ENCODE data around the gene ASAP2. TPM values are rescaled to one million over a fixed set of nuclear protein-coding genes. Genes with fewer than 3 reads are reported as not detected.
A peak's percentile ranks its signal among the peaks of the same experiment; 100 is the strongest.

Gene ASAP2
- total RNA-seq, 1 experiment from 2014 or later: 14.3 TPM

GRCh38 chr2:9325428-9325827, 118.8 kb downstream of the ASAP2 start:
- ATAC-seq: no peak
- H3K4me3 Mint-ChIP-seq: no peak overlapping the region
- H3K4me1 Mint-ChIP-seq: peaks cover 11% of the 10 kb centered on the region
- no peaks in the 10 kb centered on the region for H3K9me3 Mint-ChIP-seq
- POLR2A ChIA-PET: no interaction called here
- CTCF ChIA-PET: no interaction called here
- H3K36me3 Mint-ChIP-seq: peaks cover 13% of the 10 kb centered on the region
- TF ChIP-seq TEAD1 (CRISPR knock-in tag; IDR thresholded peaks at IDR 0.05): no peak
- no peak for TF ChIP-seq IRF2 (CRISPR knock-in tag; IDR thresholded peaks at IDR 0.05; ENCODE audit: borderline replicate concordance, low read depth)
- no peak for TF ChIP-seq ZNF532 (CRISPR knock-in tag; IDR thresholded peaks at IDR 0.05; ENCODE audit: borderline replicate concordance)
- no peak for TF ChIP-seq ZMAT4 (CRISPR knock-in tag; IDR thresholded peaks at IDR 0.05)
- no peak for TF ChIP-seq NR3C1 (CRISPR knock-in tag; conservative IDR thresholded peaks at IDR 0.05; ENCODE audit: low read depth)
- no peak overlapping the region; the same call in 1 of the 2 replicates for H3K27ac Mint-ChIP-seq
- DNase-seq (ENCODE audit: low spot score): no peak
- no peaks in the 10 kb centered on the region for H3K27me3 Mint-ChIP-seq (ENCODE audit: low read depth)

GRCh38 chr2:9326975-9327374, 120.4 kb downstream of the ASAP2 start:
- ATAC-seq (peak; percentile 32; the same call in 1 of the 2 replicates), DNase-seq (ENCODE audit: low spot score) (no peak)
- Mint-ChIP-seq H3K9me3 (no peaks in the 10 kb centered on the region), H3K36me3 (peaks cover 13% of the 10 kb centered on the region), H3K27ac (no peak overlapping the region), H3K4me3 (no peak overlapping the region), H3K4me1 (peaks cover 11% of the 10 kb centered on the region), H3K27me3 (ENCODE audit: low read depth) (no peaks in the 10 kb centered on the region)
- no peak for TF ChIP-seq CDX4 (CRISPR knock-in tag; IDR thresholded peaks at IDR 0.05; ENCODE audit: borderline replicate concordance)
- no peak for TF ChIP-seq HMGA2 (CRISPR knock-in tag; IDR thresholded peaks at IDR 0.05)
- CTCF ChIA-PET: interaction anchor here (0.6 to 1.9 kb wide), 3 partner anchors 44 to 657 kb away, joined by 3 to 8 read pairs (median 5); no protein-coding TSS in a partner anchor
- POLR2A ChIA-PET: interaction anchor here (0.6 kb wide), 1 partner anchor 184 kb away, joined by 3 read pairs; no protein-coding TSS in a partner anchor

- ChIA-PET CTCF (interaction anchor here (1.3 to 1.9 kb wide), 2 partner anchors 43 to 656 kb away, joined by 5 to 8 read pairs; no protein-coding TSS in a partner anchor), POLR2A (no interaction called here)
- TF ChIP-seq GABPB1 (CRISPR knock-in tag; IDR thresholded peaks at IDR 0.05) (peak; percentile 60; the same call in 1 of the 2 replicates), MYBL2 (CRISPR knock-in tag; IDR thresholded peaks at IDR 0.05) (no peak)
- ATAC-seq (no peak), DNase-seq (ENCODE audit: low spot score) (no peak)
- H3K9me3 Mint-ChIP-seq: no peaks in the 10 kb centered on the region
- peaks cover 11% of the 10 kb centered on the region for H3K4me1 Mint-ChIP-seq
- peaks cover 12% of the 10 kb centered on the region for H3K36me3 Mint-ChIP-seq
- H3K4me3 Mint-ChIP-seq: no peak overlapping the region
- H3K27me3 Mint-ChIP-seq (ENCODE audit: low read depth): no peaks in the 10 kb centered on the region
- H3K27ac Mint-ChIP-seq: no peak overlapping the region; the same call in 1 of the 2 replicates
These were observed 121.3 kb downstream of the ASAP2 start for GRCh38 chr2:9327873-9328352.

GRCh38 chr2:9328931-9329330, 122.3 kb downstream of the ASAP2 start:
- ATAC-seq: no peak
- Mint-ChIP-seq H3K36me3 (peaks cover 6% of the 10 kb centered on the region), H3K27ac (no peak overlapping the region)
- TF ChIP-seq EMX1 (CRISPR knock-in tag; IDR thresholded peaks at IDR 0.05) (no peak), USF2 (CRISPR knock-in tag; IDR thresholded peaks at IDR 0.05) (no peak), ZBTB21 (CRISPR knock-in tag; IDR thresholded peaks at IDR 0.05; ENCODE audit: borderline replicate concordance) (no peak), STAT6 (CRISPR knock-in tag; conservative IDR thresholded peaks at IDR 0.05; ENCODE audit: low read depth) (no peak), GTF2I (CRISPR knock-in tag; conservative IDR thresholded peaks at IDR 0.05) (no peak), USF1 (CRISPR knock-in tag; IDR thresholded peaks at IDR 0.05) (no peak), JUN (CRISPR knock-in tag; IDR thresholded peaks at IDR 0.05) (no peak), E2F5 (CRISPR knock-in tag; IDR thresholded peaks at IDR 0.05) (no peak)

More at GRCh38 chr2:9328931-9329330, 122.3 kb downstream of the ASAP2 start:
- no peak for DNase-seq (ENCODE audit: low spot score)
- Mint-ChIP-seq H3K4me3 (no peak overlapping the region), H3K4me1 (peaks cover 11% of the 10 kb centered on the region), H3K27me3 (ENCODE audit: low read depth) (no peaks in the 10 kb centered on the region), H3K9me3 (no peaks in the 10 kb centered on the region)
- CTCF ChIA-PET: interaction anchor here (1.0 to 1.2 kb wide), 2 partner anchors 16 to 186 kb away, joined by 3 to 4 read pairs; no protein-coding TSS in a partner anchor
- POLR2A ChIA-PET: no interaction called here

Measured in WTC11 (cell line).